ENCODE measurements around the gene DPP10. TPM values are rescaled to one million over a fixed set of nuclear protein-coding genes. Genes with fewer than 3 reads are reported as not detected.

Gene DPP10
- total RNA-seq, 1 experiment from 2014 or later = not detected

DNA sequence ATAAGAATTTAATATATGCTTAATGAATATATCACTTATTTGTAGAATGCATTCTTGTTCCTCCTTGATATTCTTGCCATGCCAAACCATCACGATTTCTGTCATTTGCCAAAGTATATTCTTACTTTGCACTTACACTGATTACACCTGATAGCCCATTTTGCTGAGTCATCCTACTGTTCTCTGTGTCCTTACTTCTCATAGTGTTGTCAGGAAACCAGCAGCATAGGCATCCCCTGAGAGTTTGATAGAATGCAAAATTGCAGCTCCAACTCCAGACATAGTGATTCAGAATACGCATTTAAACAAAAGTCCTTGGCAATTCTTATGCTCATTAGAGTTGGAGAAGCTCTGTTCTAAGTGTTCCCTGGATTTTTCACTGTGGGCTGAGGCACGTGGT is 687.1 kb downstream of the DPP10 start:
- DNase-seq (ENCODE audit: low read depth, low spot score) = no peak
- no peaks in the 10 kb centered on the region for H3K4me1 ChIP-seq (ENCODE audit: control insufficient read depth, insufficient read depth, low read length)
- ChIA-PET POLR2A (no interaction called here), CTCF (no interaction called here)
- in situ Hi-C loops (cut with HindIII; ENCODE audit: low pct_unique_long_range_greater_than_20kb, low sequenced_read_pairs) = no loop called here
- no TSS peak for BruUV-seq (replicated peaks)
- TF ChIP-seq, protein P1, sequence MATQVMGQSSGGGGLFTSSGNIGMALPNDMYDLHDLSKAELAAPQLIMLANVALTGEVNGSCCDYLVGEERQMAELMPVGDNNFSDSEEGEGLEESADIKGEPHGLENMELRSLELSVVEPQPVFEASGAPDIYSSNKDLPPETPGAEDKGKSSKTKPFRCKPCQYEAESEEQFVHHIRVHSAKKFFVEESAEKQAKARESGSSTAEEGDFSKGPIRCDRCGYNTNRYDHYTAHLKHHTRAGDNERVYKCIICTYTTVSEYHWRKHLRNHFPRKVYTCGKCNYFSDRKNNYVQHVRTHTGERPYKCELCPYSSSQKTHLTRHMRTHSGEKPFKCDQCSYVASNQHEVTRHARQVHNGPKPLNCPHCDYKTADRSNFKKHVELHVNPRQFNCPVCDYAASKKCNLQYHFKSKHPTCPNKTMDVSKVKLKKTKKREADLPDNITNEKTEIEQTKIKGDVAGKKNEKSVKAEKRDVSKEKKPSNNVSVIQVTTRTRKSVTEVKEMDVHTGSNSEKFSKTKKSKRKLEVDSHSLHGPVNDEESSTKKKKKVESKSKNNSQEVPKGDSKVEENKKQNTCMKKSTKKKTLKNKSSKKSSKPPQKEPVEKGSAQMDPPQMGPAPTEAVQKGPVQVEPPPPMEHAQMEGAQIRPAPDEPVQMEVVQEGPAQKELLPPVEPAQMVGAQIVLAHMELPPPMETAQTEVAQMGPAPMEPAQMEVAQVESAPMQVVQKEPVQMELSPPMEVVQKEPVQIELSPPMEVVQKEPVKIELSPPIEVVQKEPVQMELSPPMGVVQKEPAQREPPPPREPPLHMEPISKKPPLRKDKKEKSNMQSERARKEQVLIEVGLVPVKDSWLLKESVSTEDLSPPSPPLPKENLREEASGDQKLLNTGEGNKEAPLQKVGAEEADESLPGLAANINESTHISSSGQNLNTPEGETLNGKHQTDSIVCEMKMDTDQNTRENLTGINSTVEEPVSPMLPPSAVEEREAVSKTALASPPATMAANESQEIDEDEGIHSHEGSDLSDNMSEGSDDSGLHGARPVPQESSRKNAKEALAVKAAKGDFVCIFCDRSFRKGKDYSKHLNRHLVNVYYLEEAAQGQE (IDR thresholded peaks at IDR 0.05; ENCODE audit: insufficient read depth in 1 of 2, low read depth in 2 of 2, low read length in 1 of 2) = no peak
- TF ChIP-seq SIN3A (IDR thresholded peaks at IDR 0.05; ENCODE audit: borderline replicate concordance, insufficient read depth, low read depth, low read length) (no peak), TCF7L2 (IDR thresholded peaks at IDR 0.05; ENCODE audit: low read depth, low read length) (no peak), POLR2AphosphoS5 (IDR thresholded peaks at IDR 0.05; ENCODE audit: low read depth, low read length) (no peak)
- TF ChIP-seq, protein P2, sequence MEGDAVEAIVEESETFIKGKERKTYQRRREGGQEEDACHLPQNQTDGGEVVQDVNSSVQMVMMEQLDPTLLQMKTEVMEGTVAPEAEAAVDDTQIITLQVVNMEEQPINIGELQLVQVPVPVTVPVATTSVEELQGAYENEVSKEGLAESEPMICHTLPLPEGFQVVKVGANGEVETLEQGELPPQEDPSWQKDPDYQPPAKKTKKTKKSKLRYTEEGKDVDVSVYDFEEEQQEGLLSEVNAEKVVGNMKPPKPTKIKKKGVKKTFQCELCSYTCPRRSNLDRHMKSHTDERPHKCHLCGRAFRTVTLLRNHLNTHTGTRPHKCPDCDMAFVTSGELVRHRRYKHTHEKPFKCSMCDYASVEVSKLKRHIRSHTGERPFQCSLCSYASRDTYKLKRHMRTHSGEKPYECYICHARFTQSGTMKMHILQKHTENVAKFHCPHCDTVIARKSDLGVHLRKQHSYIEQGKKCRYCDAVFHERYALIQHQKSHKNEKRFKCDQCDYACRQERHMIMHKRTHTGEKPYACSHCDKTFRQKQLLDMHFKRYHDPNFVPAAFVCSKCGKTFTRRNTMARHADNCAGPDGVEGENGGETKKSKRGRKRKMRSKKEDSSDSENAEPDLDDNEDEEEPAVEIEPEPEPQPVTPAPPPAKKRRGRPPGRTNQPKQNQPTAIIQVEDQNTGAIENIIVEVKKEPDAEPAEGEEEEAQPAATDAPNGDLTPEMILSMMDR (IDR thresholded peaks at IDR 0.05) = no peak
- intact Hi-C loops (cut with micrococcal nuclease; ENCODE audit: unreplicated experiment) = no loop called here
- H3K36me3 ChIP-seq (ENCODE audit: control insufficient read depth, insufficient read depth, low read length) = no peaks in the 10 kb centered on the region
- no peak overlapping the region for H3K27ac ChIP-seq (ENCODE audit: low read length)
- H3K27me3 ChIP-seq (ENCODE audit: control insufficient read depth, insufficient read depth, low read length) = no peaks in the 10 kb centered on the region
- no peak overlapping the region for H3K4me3 ChIP-seq (ENCODE audit: low read depth in 2 of 2, low read length in 2 of 2)
- ATAC-seq = no peak
- no peaks in the 10 kb centered on the region for H3K9me3 ChIP-seq (ENCODE audit: control insufficient read depth, insufficient read depth, low read depth, low read length)

DNA sequence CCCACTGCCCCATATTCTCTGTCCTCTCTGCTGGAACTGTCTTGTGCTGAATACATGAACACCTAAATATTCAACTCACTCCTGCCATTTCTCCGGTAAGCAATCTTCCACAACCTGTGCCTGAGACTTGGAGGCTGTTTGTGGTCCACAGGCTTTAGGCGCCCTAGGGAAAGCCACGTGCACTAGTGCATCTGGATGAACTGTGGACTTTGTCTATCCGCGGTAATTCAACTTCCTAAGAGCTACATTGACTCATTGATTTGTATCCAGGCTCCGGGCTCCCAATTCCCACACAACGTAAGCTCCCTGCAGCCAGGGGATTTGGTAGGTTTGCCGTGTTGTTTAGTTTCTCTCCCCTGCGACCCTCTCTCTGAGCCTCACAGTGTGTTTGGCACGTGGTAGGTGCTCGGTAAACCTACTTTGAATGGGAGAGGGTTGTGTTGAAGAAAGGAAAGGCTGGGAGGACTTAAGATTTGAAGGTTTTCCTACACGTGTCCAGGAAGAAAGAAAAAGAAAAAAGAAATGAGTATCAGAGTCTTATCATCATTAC is 718.2 kb downstream of the DPP10 start:
- DNase-seq (ENCODE audit: low read depth, low spot score) (no peak), ATAC-seq (no peak)
- no peaks in the 10 kb centered on the region for H3K4me1 ChIP-seq (ENCODE audit: control insufficient read depth, insufficient read depth, low read length)
- no peaks in the 10 kb centered on the region for H3K27me3 ChIP-seq (ENCODE audit: control insufficient read depth, insufficient read depth, low read length)
- ChIA-PET CTCF (no interaction called here), POLR2A (no interaction called here)
- no peaks in the 10 kb centered on the region for H3K36me3 ChIP-seq (ENCODE audit: control insufficient read depth, insufficient read depth, low read length)
- no TSS peak for BruUV-seq (replicated peaks)
- TF ChIP-seq, protein P1 (IDR thresholded peaks at IDR 0.05; ENCODE audit: insufficient read depth in 1 of 2, low read depth in 2 of 2, low read length in 1 of 2) = no peak
- TF ChIP-seq TCF7L2 (IDR thresholded peaks at IDR 0.05; ENCODE audit: low read depth, low read length) = no peak
- TF ChIP-seq POLR2AphosphoS5 (IDR thresholded peaks at IDR 0.05; ENCODE audit: low read depth, low read length) = no peak
- TF ChIP-seq, protein P2 (IDR thresholded peaks at IDR 0.05) = no peak
- TF ChIP-seq SIN3A (IDR thresholded peaks at IDR 0.05; ENCODE audit: borderline replicate concordance, insufficient read depth, low read depth, low read length) = no peak
- intact Hi-C loops (cut with micrococcal nuclease; ENCODE audit: unreplicated experiment) (no loop called here), in situ Hi-C loops (cut with HindIII; ENCODE audit: low pct_unique_long_range_greater_than_20kb, low sequenced_read_pairs) (no loop called here)
- no peak overlapping the region for H3K27ac ChIP-seq (ENCODE audit: low read length)
- no peak overlapping the region for H3K4me3 ChIP-seq (ENCODE audit: low read depth in 2 of 2, low read length in 2 of 2)
- no peaks in the 10 kb centered on the region for H3K9me3 ChIP-seq (ENCODE audit: control insufficient read depth, insufficient read depth, low read depth, low read length)
